Esophagus muscularis mucosa (tissue), 4 donors: Measurements from ENCODE around the gene THBS3. TPM values are rescaled to one million over a fixed set of nuclear protein-coding genes. Genes with fewer than 3 reads are reported as not detected.
"Not testable (repeated sequence)": the region's sequence is repeated elsewhere in the genome, so short reads cannot be mapped to it uniquely, and the experiment has no call there.

Experiments used
- DNase-seq: peaks from one replicate; pipeline ENCODE4 v3.0.0-alpha.2; 2017; ENCODE audit errors: extremely low spot score
- H3K27ac ChIP-seq, 4 donors: fragments of 200-600 bp; sonication (generic); replicated peaks in 1 of 4; 1 replicate in 3 of 4; 2 replicates in 1 of 4; pipeline ENCODE4 v1.5.1; 2016 to 2019; ENCODE audit warnings: mild to moderate bottlenecking in 1 of 4
- H3K27me3 ChIP-seq, 4 donors: fragments of 200-600 bp; sonication (generic); one replicate each; pipeline versions ENCODE4 v1.5.1 to v1.6.0; 2016 to 2019
- H3K36me3 ChIP-seq, 4 donors: fragments of 200-600 bp; sonication (generic); one replicate each; pipeline ENCODE4 v1.5.1; 2016 to 2019
- H3K4me1 ChIP-seq, 4 donors: fragments of 200-600 bp; sonication (generic); one replicate each; pipeline ENCODE4 v1.5.1; 2016 to 2019
- H3K4me3 ChIP-seq, 4 donors: fragments of 200-600 bp; sonication (generic); 1 replicate in 2 of 4; 2 replicates in 2 of 4; pipeline ENCODE4 v1.5.1; 2016 to 2019; ENCODE audit warnings: mild to moderate bottlenecking in 4 of 4, moderate library complexity in 1 of 4
- H3K9me3 ChIP-seq, 4 donors: fragments of 200-600 bp; sonication (generic); 1 replicate in 3 of 4; 2 replicates in 1 of 4; pipeline ENCODE4 v1.5.1; 2016 to 2019
- CTCF ChIP-seq, 3 experiments: fragments of 200-600 bp in 2 of 3; fragments of 450-650 bp in 1 of 3; sonication (generic) in 2 of 3; IDR thresholded peaks; one replicate each; pipeline ENCODE4 v1.5.1; 2017 to 2019; ENCODE audit warnings: antibody characterized with exemption in 3 of 3, mild to moderate bottlenecking in 2 of 3, moderate library complexity in 1 of 3
- EP300 ChIP-seq: sonication (generic); formaldehyde crosslinking; IDR thresholded peaks from one replicate; pipeline ENCODE4 v1.6.1; 2017; ENCODE audit warnings: antibody characterized with exemption
- POLR2A ChIP-seq: fragments of 450-650 bp; IDR thresholded peaks from one replicate; pipeline ENCODE4 v1.6.1; 2017; ENCODE audit warnings: antibody characterized with exemption, moderate library complexity, mild to moderate bottlenecking, low read depth
- POLR2AphosphoS5 ChIP-seq, 2 donors: sonication (generic); formaldehyde crosslinking; IDR thresholded peaks; one replicate each; pipeline ENCODE4 v1.6.1; 2017; ENCODE audit warnings: antibody characterized with exemption in 2 of 2
- WGBS: methylation state at CpG from one replicate; pipeline ENCODE4 v1.1.5; 2018; 5-methylcytosine and 5-hydroxymethylcytosine counted together
- intact Hi-C: fragments of 100-400 bp; cut with DNase I; formaldehyde crosslinking; loops from one replicate; pipeline ENCODE4 v1.15.1; 2023
- total RNA-seq, 4 donors: library from RNA; depleted of rRNA; stranded (reverse); fragments of >200 nt; gene quantifications; one replicate each; pipeline versions ENCODE4 v1.1.0 to v1.2.1, GENCODE V29; 2016

The THBS3 gene
- total RNA-seq, 4 donors from 2014 or later = 16.2 to 37.4 (median 23.4) TPM

GRCh38 chr1:155250633-155251449, 43.1 kb upstream of the THBS3 start:
- H3K9me3 ChIP-seq = no peaks in the 10 kb centered on the region
- WGBS = 31% methylated on average over 5 of the region's 23 CpGs
- H3K27me3 ChIP-seq = no peaks in the 10 kb centered on the region
- TF ChIP-seq CTCF (IDR thresholded peaks at IDR 0.05) (peak; percentile 98 to 100 (median 99)), POLR2AphosphoS5 (IDR thresholded peaks at IDR 0.05) (peak; percentile 49 to 82), EP300 (no peak), POLR2A (no peak)
- H3K36me3 ChIP-seq = peaks cover 10 to 33% (median 19%) of the 10 kb centered on the region in 4 donors
- intact Hi-C loops = loop anchor here (2.0 kb wide), 2 partner anchors 74 to 342 kb away; no protein-coding TSS in a partner anchor
- peak; percentile 97 for DNase-seq
- H3K27ac ChIP-seq = peak overlapping the region; percentile 62 to 69 (median 67)
- H3K4me3 ChIP-seq = peak overlapping the region; percentile 30 to 37 (median 34)
- H3K4me1 ChIP-seq = peaks cover 25 to 51% (median 38%) of the 10 kb centered on the region in 4 donors

DNA sequence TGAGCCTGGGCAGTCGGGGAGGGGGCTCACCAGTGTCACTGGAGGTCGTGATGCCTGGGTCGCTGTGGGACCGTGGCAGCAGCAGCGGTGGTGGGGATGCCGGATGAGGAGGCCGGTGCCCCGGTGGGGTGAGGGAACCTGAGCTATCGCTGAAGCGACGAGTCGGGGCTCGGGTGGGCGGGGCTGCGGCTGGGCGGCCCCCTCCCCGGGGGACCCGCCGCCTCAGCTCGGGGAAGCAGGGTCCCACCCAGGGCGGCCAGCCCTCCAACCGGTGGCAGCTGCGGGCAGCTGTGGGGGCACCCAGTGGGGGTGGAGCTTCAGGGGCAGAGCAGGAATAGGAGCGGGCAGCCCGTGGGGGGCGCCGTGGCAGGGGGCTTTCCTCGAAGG, 42.5 kb upstream of the THBS3 start:
- DNase-seq = no peak
- peak overlapping the region in 3 of 4 donors; percentile 62 to 69 (median 66) for H3K27ac ChIP-seq
- peak overlapping the region; percentile 30 to 37 (median 34) for H3K4me3 ChIP-seq

DNA sequence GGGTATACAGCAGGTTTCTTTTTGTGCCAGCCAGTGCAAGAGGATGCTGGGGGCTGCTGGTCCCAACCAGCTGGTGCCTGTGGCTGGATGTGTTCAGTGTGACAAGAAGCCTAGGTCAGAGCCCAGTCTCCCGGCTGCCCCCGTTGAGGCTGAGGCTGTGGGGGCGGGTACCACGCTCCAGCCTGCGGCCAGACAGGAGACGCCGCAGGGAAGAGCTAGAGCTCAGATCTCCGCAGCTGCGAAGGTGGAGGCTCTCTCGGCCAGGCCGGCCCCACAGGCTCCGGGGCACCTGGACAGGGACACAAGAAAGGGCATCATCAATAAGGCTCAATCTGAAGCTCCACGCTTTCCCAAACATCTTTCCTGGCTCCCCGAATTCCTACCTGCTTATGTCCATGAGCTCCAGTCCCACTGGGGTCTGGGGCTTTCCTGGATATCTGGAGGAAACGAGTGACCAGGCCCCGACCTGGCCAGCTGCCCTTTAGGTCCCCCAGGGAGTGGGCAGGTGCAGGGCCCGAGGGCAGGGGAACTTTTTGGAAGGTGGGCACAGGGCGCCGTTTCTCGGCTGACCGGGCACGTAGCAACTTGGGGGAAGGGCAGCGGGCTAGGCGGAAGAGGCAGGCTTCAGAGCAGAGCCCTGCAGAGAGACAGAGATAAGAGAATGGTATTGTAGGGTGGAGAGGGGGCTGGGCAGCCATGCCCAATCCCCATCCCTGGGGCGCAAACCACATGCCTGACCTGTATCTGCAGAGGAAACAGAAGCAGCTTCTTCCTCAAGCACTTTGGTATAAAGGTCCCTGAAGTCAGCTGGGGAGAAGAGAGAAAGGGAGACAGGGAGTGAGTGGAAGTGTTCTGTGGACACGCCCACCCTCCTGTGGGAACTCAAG, 40.2 kb upstream of the THBS3 start:
- peaks cover 0 to 3% (median 0%) of the 10 kb centered on the region in 4 donors for H3K9me3 ChIP-seq
- H3K27me3 ChIP-seq = peaks cover 0 to 4% (median 0%) of the 10 kb centered on the region in 4 donors
- no peak for DNase-seq
- no peak for TF ChIP-seq POLR2AphosphoS5 (IDR thresholded peaks at IDR 0.05)
- no peak for TF ChIP-seq EP300
- TF ChIP-seq CTCF (IDR thresholded peaks at IDR 0.05) = no peak
- TF ChIP-seq POLR2A = no peak
- H3K36me3 ChIP-seq = peaks cover 10 to 33% (median 19%) of the 10 kb centered on the region in 4 donors
- peaks cover 17 to 44% (median 33%) of the 10 kb centered on the region in 4 donors for H3K4me1 ChIP-seq
- H3K4me3 ChIP-seq = no peak overlapping the region
- WGBS = 88% methylated on average over 26 of the region's 26 CpGs
- no peak overlapping the region for H3K27ac ChIP-seq
- intact Hi-C loops = no loop called here

More for the DNA sequence above, 42.5 kb upstream of the THBS3 start:
- intact Hi-C loops = loop anchor here (2.0 kb wide), 2 partner anchors 75 to 343 kb away; no protein-coding TSS in a partner anchor
- H3K27me3 ChIP-seq = no peaks in the 10 kb centered on the region
- H3K9me3 ChIP-seq = no peaks in the 10 kb centered on the region
- peaks cover 10 to 33% (median 19%) of the 10 kb centered on the region in 4 donors for H3K36me3 ChIP-seq
- peaks cover 25 to 51% (median 38%) of the 10 kb centered on the region in 4 donors for H3K4me1 ChIP-seq
- TF ChIP-seq POLR2A (no peak), CTCF (IDR thresholded peaks at IDR 0.05) (no peak), POLR2AphosphoS5 (IDR thresholded peaks at IDR 0.05) (no peak), EP300 (no peak)
- 13% methylated on average over 3 of the region's 28 CpGs for WGBS

GRCh38 chr1:155246796-155247195, 39.1 kb upstream of the THBS3 start:
- H3K27me3 ChIP-seq, H3K9me3 ChIP-seq, DNase-seq, H3K27ac ChIP-seq, intact Hi-C loops, H3K4me3 ChIP-seq: not testable (repeated sequence)
- H3K4me1 ChIP-seq = peaks cover 17 to 45% (median 44%) of the 10 kb centered on the region in 4 donors
- 95% methylated on average over 3 of the region's 3 CpGs for WGBS
- peaks cover 10 to 33% (median 19%) of the 10 kb centered on the region in 4 donors for H3K36me3 ChIP-seq

DNA sequence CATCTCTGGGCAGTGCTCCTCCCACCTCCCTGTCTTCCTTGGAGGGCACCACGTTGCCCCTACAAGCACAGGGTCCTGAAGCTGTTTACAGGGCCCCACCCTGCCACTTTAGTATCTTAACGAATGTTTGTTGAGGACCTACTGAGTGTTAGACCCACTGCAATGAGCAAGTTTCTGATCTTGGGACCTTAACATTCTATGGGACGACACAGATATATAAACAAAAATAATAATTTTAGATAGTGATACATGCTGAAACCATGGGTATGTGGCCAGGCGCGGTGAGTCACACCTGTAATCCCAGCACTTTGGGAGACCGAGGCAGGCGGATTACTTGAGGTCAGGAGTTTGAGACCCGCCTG, 37.4 kb upstream of the THBS3 start:
- no peak for DNase-seq
- Histone ChIP-seq H3K27ac (peak overlapping the region; percentile 83 to 92 (median 90)), H3K4me3 (peak overlapping the region; percentile 56 to 68 (median 60)), H3K4me1 (peaks cover 17 to 47% (median 47%) of the 10 kb centered on the region in 4 donors), H3K9me3 (peaks cover 0 to 3% (median 0%) of the 10 kb centered on the region in 4 donors), H3K27me3 (peaks cover 0 to 4% (median 0%) of the 10 kb centered on the region in 4 donors), H3K36me3 (peaks cover 10 to 30% (median 19%) of the 10 kb centered on the region in 4 donors)
- intact Hi-C loops = no loop called here
- TF ChIP-seq CTCF (IDR thresholded peaks at IDR 0.05) (no peak), POLR2A (no peak), POLR2AphosphoS5 (IDR thresholded peaks at IDR 0.05) (no peak), EP300 (no peak)
- 44% methylated on average over 6 of the region's 8 CpGs for WGBS
